ENCODE results near the gene ANKRD53. TPM values are rescaled to one million over a fixed set of nuclear protein-coding genes. Genes with fewer than 3 reads are reported as not detected.
"Not testable (repeated sequence)": the region's sequence is repeated elsewhere in the genome, so short reads cannot be mapped to it uniquely, and the experiment has no call there.

ANKRD53 gene
- total and polyA plus RNA-seq, 3 experiments from 2014 or later: 0.16 to 0.35 TPM; not detected in 1

DNA sequence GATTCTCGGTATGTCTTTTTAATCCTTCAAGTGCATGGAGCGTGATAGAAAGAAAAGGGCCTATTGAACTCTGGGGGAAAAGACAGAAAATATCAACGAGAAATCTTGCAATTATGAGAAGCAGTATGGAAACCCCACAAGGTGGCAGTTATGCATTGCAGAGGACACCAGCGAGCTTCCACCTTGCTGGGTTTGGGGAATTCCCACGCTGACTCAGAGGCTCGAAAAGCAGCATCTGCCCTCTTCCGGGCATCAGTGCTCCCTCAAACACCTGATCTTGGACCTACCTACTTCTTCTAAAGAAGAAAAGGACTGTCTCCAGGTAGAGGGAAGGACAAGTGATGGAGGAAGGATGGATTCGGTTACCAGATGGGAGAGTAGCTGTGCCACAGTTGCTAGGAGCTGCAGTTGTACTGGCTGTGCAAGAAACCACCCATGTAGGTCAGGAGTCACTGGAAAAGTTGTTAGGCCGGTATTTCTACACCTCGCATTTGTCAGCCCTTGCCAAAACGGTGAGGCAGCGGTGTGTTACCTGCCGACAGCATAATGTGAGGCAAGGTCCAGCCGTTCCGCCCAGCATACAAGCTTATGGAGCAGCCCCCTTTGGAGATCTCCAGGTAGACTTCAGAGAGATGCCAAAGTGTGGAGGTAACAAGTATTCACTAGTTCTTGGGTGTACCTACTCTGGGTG lies 45.3 kb downstream of the ANKRD53 start:
- H3K36me3 ChIP-seq (ENCODE audit: insufficient read depth, low read length); H3K4me3 ChIP-seq (ENCODE audit: low read length); H3K9me3 ChIP-seq (ENCODE audit: low read length); H3K27me3 ChIP-seq (ENCODE audit: insufficient read depth, low read length, poor library complexity, severe bottlenecking); H3K4me1 Mint-ChIP-seq; H3K36me3 Mint-ChIP-seq; POLR2A ChIA-PET; H3K27ac ChIP-seq (ENCODE audit: low read depth, low read length); H3K4me1 ChIP-seq (ENCODE audit: insufficient read depth, low read length); H3K9me3 Mint-ChIP-seq: not testable (repeated sequence)
- peaks cover 5 to 15% of the 10 kb centered on the region in 2 donors for H3K27me3 Mint-ChIP-seq
- DNase-seq: peak in 4 of 5 donors; percentile 25 to 76 (median 36)
- peak overlapping the region in 6 of 8 donors; percentile 19 to 76 (median 40) for H3K27ac Mint-ChIP-seq
- peak overlapping the region in 1 of 7 donors; percentile 8 for H3K4me3 Mint-ChIP-seq
- CTCF ChIA-PET: interaction anchor here (0.9 to 1.3 kb wide), 3 partner anchors 22 to 106 kb away, joined by 3 to 4 read pairs (median 3); partner anchors contain the start of genes MCEE, MPHOSPH10 and NAGK

Other genes starting within 250 kb of the ANKRD53 start
- 1 to 10 TPM in 1 of 2 experiments, under 1 TPM in 1; 0.74 to 1.2 TPM for gene ADD2, start 210.4 kb upstream of the ANKRD53 start, total RNA-seq
- 0.18 TPM for gene ADD2, start 210.4 kb upstream of the ANKRD53 start, polyA plus RNA-seq
- not detected for gene FIGLA, start 188.0 kb upstream of the ANKRD53 start, total RNA-seq
- gene FIGLA, start 188.0 kb upstream of the ANKRD53 start, polyA plus RNA-seq: not detected
- not detected for gene CLEC4F, start 158.0 kb upstream of the ANKRD53 start, total RNA-seq
- gene CLEC4F, start 158.0 kb upstream of the ANKRD53 start, polyA plus RNA-seq: not detected
- gene CD207, start 142.8 kb upstream of the ANKRD53 start, total RNA-seq: not detected
- not detected for gene CD207, start 142.8 kb upstream of the ANKRD53 start, polyA plus RNA-seq
- not detected for gene VAX2, start 78.1 kb upstream of the ANKRD53 start, total RNA-seq
- gene VAX2, start 78.1 kb upstream of the ANKRD53 start, polyA plus RNA-seq: not detected
- not detected for gene ATP6V1B1, start 42.7 kb upstream of the ANKRD53 start, total RNA-seq
- not detected for gene ATP6V1B1, start 42.7 kb upstream of the ANKRD53 start, polyA plus RNA-seq
- 10 to 100 TPM; 95.4 to 96.1 TPM for gene TEX261, start 16.2 kb downstream of the ANKRD53 start, total RNA-seq
- 35.7 TPM for gene TEX261, start 16.2 kb downstream of the ANKRD53 start, polyA plus RNA-seq
- 10 to 100 TPM; 76.3 to 77.2 TPM for gene NAGK, start 90.0 kb downstream of the ANKRD53 start, total RNA-seq
- 69.2 TPM for gene NAGK, start 90.0 kb downstream of the ANKRD53 start, polyA plus RNA-seq
- gene MCEE, start 151.6 kb downstream of the ANKRD53 start, total RNA-seq: 10 to 100 TPM; 12.3 to 13.5 TPM
- gene MCEE, start 151.6 kb downstream of the ANKRD53 start, polyA plus RNA-seq: 21.8 TPM
- gene MPHOSPH10, start 152.0 kb downstream of the ANKRD53 start, total RNA-seq: 10 to 100 TPM; 57.8 to 65.4 TPM
- 30.6 TPM for gene MPHOSPH10, start 152.0 kb downstream of the ANKRD53 start, polyA plus RNA-seq
- 1 to 10 TPM; 2.1 to 2.3 TPM for gene PAIP2B, start 248.5 kb downstream of the ANKRD53 start, total RNA-seq
- 2.2 TPM for gene PAIP2B, start 248.5 kb downstream of the ANKRD53 start, polyA plus RNA-seq

Data from CD8-positive, alpha-beta memory T cell (primary cell).